ENCODE measurements around the gene CALML3.
"Not testable (repeated sequence)": the region's sequence is repeated elsewhere in the genome, so short reads cannot be mapped to it uniquely, and the experiment has no call there.

The CALML3 gene

GRCh38 chr10:5553400-5554170 is 28.8 kb downstream of the CALML3 start:
- DNase-seq (ENCODE audit: low read depth in 2 of 2), result no peak

DNA sequence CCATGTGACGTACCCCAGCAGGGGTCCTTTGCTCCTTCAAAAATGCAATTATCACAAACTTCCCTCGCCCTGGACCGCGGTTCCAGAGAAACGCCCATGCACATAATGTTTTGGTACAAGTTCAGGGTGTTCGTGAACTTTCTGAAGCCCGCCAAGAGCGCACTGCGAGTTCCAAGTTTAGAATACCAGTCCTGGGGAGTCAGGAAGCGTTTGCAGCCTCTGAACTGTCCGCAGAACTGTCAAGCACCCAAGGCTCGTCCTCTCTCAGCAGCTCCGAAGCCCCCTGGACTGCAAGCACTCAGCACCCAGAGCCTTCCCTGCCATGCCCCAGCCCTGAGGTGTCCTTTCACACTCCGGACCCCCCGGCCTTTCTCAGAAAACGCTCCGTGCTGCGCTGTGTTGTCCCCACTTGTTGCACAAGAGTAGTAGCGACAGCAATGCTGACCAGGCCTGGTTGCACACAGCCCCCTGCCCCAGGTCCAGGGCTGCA is 30.3 kb downstream of the CALML3 start:
- DNase-seq (ENCODE audit: low read depth in 2 of 2), result no peak

DNA sequence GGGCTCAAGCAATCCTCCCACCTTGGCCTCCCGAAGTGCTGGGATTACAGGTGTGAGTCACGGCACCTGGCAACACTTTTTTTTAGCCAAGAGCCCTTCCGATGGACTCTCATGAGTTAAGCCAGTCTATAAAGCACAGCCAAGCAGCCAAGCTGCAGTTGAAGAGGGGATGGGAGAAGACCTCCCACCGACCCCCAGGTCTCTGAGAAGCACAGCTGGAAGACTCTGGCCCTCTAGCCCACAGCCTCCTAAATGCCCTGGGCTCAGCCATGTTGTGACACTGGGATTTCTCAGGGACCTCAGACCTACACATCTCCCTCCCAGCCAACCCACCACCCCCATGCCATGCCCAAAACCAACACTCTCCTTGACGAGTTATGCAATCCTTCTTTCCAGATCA is 31.1 kb downstream of the CALML3 start:
- DNase-seq (ENCODE audit: low read depth in 2 of 2), result no peak

DNA sequence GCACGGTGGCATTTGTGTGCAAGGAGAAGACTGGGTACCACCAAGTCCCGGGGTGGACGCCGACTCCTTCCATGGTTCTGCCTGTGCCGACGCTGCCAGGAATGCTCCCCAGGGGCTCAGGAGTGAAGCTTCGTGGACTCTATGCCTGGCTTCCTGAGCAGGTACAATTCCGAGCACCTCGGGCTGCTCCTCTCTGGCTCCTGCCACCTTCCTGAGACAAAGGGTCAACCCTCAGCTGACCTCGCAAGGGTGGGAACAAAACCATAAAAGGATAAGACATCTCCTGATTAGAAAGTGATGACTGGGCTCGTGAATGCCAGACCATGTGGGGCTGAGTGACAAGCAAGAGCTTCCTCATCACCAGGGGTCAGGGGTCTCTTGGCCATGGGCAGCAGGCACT is 31.8 kb downstream of the CALML3 start:
- no peak for DNase-seq (ENCODE audit: low read depth in 2 of 2)

DNA sequence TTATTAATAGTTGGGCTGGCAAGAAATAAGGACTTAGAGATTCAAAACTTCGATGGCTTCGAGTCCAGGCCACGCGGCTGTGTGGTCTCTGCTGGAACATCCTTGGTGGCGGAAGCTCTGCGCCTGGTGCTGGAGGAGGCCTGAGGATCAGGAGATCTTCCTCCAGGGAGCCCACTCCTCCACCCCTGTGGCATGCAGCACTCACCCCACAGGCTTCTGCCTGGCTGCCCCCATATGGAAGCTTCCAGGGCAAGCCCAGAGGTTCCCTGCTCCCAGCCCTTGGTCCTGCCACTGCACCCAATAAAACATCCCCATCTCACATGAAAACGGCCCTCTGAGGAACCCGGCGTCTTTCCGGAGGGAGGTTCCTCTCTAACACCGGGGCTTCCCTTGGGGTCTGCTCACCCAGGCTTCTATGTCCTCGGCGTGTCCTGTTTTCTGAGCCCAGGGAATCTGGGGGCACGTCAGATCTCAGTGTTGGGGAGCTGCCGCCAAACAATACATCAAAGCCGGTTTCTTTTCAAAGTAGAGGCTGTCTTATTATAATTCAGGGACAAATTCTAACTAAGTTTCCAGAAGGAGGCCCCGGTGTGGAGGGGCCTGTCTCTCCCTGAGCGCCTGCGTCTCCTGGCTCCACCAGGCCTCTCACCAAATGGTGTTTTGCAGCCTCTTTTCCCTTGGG is 32.4 kb downstream of the CALML3 start:
- DNase-seq (ENCODE audit: low read depth in 2 of 2), result no peak

DNA sequence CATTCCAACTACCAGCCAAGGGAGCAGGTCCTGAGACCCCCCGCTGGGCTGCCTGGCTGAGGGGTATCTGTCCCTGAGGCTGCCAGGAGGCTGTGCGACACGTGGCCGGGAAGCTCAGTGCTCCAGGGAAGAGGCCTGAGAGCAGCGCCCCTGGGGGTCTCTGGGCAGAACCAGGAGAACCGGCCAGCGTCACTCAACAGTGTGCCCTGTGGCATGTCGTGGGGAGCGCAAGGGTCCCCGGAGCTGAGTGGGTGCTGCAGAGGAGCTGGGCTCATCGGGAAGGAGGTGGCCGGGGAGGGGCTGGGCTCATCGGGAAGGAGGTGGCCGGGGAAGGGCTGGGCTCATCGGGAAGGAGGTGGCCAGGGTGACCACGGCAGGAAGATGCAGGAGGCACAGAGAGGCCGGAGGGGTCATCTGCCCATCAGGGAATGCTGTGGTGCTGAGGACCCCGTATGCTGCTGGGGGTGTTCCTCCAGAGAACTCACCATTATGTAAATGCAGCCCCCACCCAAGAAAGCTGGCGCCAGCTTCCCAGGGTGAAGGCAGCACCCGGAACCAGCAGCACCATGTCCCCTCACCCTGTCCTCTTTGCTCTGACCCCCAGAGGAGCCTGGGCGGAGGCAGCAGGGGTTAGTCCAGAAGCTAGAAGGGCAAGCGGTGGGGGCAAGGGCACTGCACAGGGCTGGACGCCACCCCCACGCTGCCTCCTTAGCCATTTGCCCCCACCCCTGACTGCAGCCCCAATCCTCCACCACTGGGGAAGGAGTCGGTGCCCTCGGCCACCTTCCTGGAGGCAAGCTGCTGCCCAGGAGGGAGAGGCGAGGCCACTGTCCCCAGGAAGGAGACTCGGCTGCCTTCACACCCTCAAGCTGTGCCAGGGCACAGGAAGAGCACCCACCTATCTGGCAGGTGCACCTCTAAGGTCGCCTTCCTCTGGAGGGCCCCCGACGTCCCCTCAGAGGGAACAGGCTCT is 33.3 kb downstream of the CALML3 start:
- no peak for DNase-seq (ENCODE audit: low read depth in 2 of 2)

- DNase-seq (ENCODE audit: low read depth in 2 of 2), result not testable (repeated sequence)
Observed at GRCh38 chr10:5559022-5559421, 34.3 kb downstream of the CALML3 start.

GRCh38 chr10:5559642-5560141 is 34.9 kb downstream of the CALML3 start:
- no peak for DNase-seq (ENCODE audit: low read depth in 2 of 2)

- no peak for DNase-seq (ENCODE audit: low read depth in 2 of 2)
Observed at GRCh38 chr10:5560142-5560816, 35.5 kb downstream of the CALML3 start.

GRCh38 chr10:5560817-5561703 is 36.3 kb downstream of the CALML3 start:
- no peak for DNase-seq (ENCODE audit: low read depth in 2 of 2)

DNA sequence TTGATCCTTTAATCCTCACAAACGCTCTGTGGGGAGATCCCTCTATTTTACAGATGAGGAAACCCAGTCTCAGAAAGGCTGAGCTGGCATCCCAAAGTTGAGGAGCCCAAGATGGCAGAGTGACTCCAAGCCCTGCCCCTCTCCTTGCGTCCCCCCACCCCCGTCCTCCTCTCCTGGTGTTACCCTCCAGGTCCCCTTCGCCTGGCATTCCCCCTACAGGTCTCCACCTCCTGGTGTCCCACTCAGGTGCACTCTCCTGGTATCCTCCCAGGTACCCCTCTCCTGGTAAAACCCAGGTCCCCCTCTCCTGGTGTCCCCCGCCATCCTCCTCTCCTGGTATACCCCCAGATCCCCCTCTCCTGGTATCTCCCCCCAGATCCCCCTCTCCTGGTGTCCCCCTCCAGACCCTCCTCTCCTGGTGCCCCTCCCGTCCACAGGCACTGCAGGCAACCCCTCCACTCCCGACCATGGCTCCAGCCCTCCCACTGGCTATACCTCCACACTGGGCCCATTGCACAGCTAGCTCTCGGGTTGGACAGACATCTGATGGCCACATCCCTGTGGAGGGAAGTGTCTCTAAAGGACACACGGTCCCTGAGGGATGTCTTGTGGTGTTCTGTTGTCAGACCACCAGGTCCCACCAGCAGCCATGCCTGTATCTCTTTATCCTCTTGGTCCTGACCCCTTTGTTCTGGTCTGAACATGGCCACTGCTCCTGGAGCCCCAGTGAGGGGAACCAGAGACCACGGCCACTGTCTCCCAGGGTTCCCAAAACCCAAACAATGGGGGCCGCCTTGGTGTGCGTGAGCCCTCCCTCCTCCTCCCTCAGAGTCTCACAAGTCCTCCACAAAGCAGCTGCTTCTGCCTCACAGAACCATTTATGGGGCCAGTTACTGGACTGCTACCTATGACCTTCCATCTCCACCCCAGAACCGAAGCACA is 37.2 kb downstream of the CALML3 start:
- DNase-seq (ENCODE audit: low read depth in 2 of 2), result no peak

GRCh38 chr10:5563321-5563961 is 38.7 kb downstream of the CALML3 start:
- no peak for DNase-seq (ENCODE audit: low read depth in 2 of 2)

- DNase-seq (ENCODE audit: low read depth in 2 of 2), result peak in 1 of 2 donors; percentile 24
Observed at GRCh38 chr10:5563991-5564536, 39.3 kb downstream of the CALML3 start.

GRCh38 chr10:5564537-5565204 is 39.9 kb downstream of the CALML3 start:
- DNase-seq (ENCODE audit: low read depth in 2 of 2), result no peak

DNA sequence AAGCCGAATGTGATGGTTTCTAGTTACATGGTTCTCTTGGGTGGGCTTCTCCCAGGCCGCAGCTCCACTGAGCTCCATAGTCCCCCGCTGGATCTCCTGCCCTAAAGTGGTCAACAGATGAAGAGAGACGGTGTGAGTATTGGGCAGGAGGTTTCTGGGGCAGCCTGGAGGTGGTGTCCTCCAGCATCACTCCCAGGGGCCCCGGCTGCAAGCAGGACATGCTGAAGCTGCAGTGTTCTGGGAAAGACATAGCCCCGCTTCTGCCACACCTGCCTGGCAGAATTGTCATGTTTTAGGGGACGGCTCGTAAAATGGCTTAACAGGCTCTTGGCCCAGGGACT is 40.4 kb downstream of the CALML3 start:
- DNase-seq (ENCODE audit: low read depth in 2 of 2), result no peak

DNA sequence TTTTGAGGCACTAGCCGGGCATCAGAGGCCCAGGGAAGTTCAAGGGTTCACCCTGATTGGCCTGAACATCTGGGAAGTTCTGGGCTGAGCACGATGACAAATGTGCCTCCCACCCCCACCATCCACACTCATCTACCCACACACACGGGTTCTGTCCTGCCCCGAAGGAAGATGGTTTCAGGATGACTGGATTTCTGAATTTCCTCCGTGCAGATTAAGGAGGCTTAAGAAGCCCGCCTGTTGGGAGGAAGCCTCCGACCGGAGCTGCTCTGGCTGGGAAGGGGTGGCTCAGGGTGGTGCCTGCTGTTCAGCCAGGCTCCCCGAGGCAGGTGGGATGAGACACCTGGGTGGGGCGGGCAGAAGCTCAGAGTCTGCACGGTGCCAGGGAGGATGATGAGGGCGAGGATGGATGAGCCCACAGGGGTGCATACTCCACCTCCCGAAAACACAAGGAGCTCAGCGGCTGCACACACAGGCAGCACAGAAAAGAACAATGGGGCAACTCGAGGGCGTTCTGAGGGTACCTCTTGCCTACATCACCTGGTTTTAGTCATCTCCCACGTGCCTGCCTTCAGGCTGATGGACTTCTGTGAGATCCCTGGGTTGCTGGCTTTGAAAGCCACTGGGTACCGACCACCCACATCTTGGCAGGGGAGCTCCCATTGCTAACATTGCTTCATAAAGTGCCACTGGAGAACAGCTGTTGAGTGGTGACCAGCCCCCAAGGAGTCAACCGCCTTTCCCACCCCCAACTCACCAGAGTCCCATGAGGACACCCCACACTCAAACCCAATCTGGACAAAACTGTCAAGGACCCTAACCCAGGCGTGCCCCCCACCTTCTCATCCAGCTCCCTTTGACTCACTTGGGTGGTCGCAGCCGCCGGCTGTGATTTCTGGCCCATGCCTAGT is 41.2 kb downstream of the CALML3 start:
- DNase-seq (ENCODE audit: low read depth in 2 of 2), result no peak

GRCh38 chr10:5566614-5567013 is 41.9 kb downstream of the CALML3 start:
- DNase-seq (ENCODE audit: low read depth in 2 of 2), result no peak

Data from stimulated activated CD4-positive, alpha-beta T cell treated with anti-CD3 and anti-CD28 coated beads, Interleukin-1b, Interleukin-23, amount 100 ng/mL, for 1 hour (primary cell).